ENCODE measurements around the gene PLEKHG5.
"Not testable (repeated sequence)": the region's sequence is repeated elsewhere in the genome, so short reads cannot be mapped to it uniquely, and the experiment has no call there.

PLEKHG5 gene

DNA sequence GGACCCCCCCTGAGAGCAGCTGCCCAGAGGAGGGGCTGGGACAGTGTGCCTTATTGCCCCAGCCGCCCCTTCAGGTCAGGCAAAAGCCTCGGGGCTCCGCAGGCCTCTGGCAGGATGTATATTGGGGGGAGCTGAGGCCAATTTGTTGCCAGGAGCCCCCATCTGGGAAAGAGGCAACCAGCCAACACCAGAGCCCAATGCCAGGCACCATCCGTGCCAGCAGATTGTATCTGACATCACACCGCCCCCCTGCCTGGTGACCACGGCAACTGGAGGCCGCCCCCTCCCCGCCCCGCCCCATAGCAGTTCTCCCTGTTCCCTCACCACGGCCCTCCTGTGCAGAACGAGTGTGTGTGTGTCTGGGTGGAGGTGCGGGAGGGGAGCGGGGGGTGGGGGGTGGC is 3.6 kb upstream of the PLEKHG5 start:
- Histone ChIP-seq H3F3A (ENCODE audit: insufficient read depth) (no peaks in the 10 kb centered on the region), H3K36me3 (ENCODE audit: low read length) (no peaks in the 10 kb centered on the region), H3K79me2 (ENCODE audit: insufficient read depth, low read length) (no peaks in the 10 kb centered on the region), H3K9ac (ENCODE audit: low read length) (no peak overlapping the region), H2AFZ (ENCODE audit: low read depth, low read length, severe bottlenecking) (no peak overlapping the region), H3K27me3 (ENCODE audit: low read length) (no peaks in the 10 kb centered on the region), H4K20me1 (ENCODE audit: low read depth, low read length) (no peaks in the 10 kb centered on the region), H3K4me2 (ENCODE audit: low read depth, low read length, poor library complexity, severe bottlenecking) (no peak overlapping the region), H3K27ac (ENCODE audit: low read depth, low read length) (no peak overlapping the region), H3K9me3 (ENCODE audit: insufficient read depth, low read length) (no peaks in the 10 kb centered on the region), H3K4me3 (ENCODE audit: insufficient read depth, low read length, poor library complexity, severe bottlenecking) (no peak overlapping the region), H3K9me2 (replicated peaks; ENCODE audit: insufficient read depth, low read length) (no peaks in the 10 kb centered on the region)
- TF ChIP-seq CTCF (IDR thresholded peaks at IDR 0.05; ENCODE audit: insufficient read depth, low read length, poor library complexity, severe bottlenecking) (no peak), EZH2phosphoT487 (conservative IDR thresholded peaks at IDR 0.05; ENCODE audit: low read length) (no peak)

- TF ChIP-seq EZH2phosphoT487 (conservative IDR thresholded peaks at IDR 0.05; ENCODE audit: low read length) (no peak), CTCF (IDR thresholded peaks at IDR 0.05; ENCODE audit: insufficient read depth, low read length, poor library complexity, severe bottlenecking) (no peak)
- H4K20me1 ChIP-seq (ENCODE audit: low read depth, low read length): no peaks in the 10 kb centered on the region
- H3K27me3 ChIP-seq (ENCODE audit: low read length): no peaks in the 10 kb centered on the region
- no peak overlapping the region for H3K4me2 ChIP-seq (ENCODE audit: low read depth, low read length, poor library complexity, severe bottlenecking)
- H2AFZ ChIP-seq (ENCODE audit: low read depth, low read length, severe bottlenecking): no peak overlapping the region
- H3K4me3 ChIP-seq (ENCODE audit: insufficient read depth, low read length, poor library complexity, severe bottlenecking): no peak overlapping the region
- H3K27ac ChIP-seq (ENCODE audit: low read depth, low read length): no peak overlapping the region
- no peaks in the 10 kb centered on the region for H3K9me3 ChIP-seq (ENCODE audit: insufficient read depth, low read length)
- H3K9me2 ChIP-seq (replicated peaks; ENCODE audit: insufficient read depth, low read length): no peaks in the 10 kb centered on the region
- H3K79me2 ChIP-seq (ENCODE audit: insufficient read depth, low read length): no peaks in the 10 kb centered on the region
- H3K36me3 ChIP-seq (ENCODE audit: low read length): no peaks in the 10 kb centered on the region
- H3F3A ChIP-seq (ENCODE audit: insufficient read depth): no peaks in the 10 kb centered on the region
- no peak overlapping the region for H3K9ac ChIP-seq (ENCODE audit: low read length)
These were observed 3.2 kb upstream of the PLEKHG5 start for GRCh38 chr1:6494627-6495026.

DNA sequence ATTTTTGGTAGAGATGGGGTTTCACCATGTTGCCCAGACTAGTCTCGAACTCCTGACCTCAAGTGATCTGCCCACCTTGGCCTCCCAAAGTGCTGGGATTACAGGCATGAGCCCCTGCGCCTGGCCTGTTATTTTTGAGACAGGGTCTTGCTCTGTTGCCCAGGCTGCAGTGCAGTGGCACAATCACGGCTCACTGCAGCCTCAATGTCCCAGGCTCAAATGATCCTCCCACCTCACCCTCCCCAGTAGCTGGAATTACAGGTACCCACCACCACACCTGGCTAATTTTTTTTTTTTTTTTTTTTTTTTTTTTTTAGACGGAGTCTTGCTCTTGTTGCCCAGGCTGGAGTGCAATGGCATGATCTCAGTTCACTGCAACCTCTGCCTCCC is 2.4 kb upstream of the PLEKHG5 start:
- H3K9me2 ChIP-seq (replicated peaks; ENCODE audit: insufficient read depth, low read length); H3K36me3 ChIP-seq (ENCODE audit: low read length); H2AFZ ChIP-seq (ENCODE audit: low read depth, low read length, severe bottlenecking); H3K4me3 ChIP-seq (ENCODE audit: insufficient read depth, low read length, poor library complexity, severe bottlenecking); H3K4me2 ChIP-seq (ENCODE audit: low read depth, low read length, poor library complexity, severe bottlenecking); H3K79me2 ChIP-seq (ENCODE audit: insufficient read depth, low read length); H4K20me1 ChIP-seq (ENCODE audit: low read depth, low read length); H3K9ac ChIP-seq (ENCODE audit: low read length); H3K9me3 ChIP-seq (ENCODE audit: insufficient read depth, low read length); H3F3A ChIP-seq (ENCODE audit: insufficient read depth); H3K27ac ChIP-seq (ENCODE audit: low read depth, low read length); H3K27me3 ChIP-seq (ENCODE audit: low read length): not testable (repeated sequence)

- H2AFZ ChIP-seq (ENCODE audit: low read depth, low read length, severe bottlenecking): no peak overlapping the region
- TF ChIP-seq EZH2phosphoT487 (conservative IDR thresholded peaks at IDR 0.05; ENCODE audit: low read length): no peak
- no peak for TF ChIP-seq CTCF (IDR thresholded peaks at IDR 0.05; ENCODE audit: insufficient read depth, low read length, poor library complexity, severe bottlenecking)
- no peaks in the 10 kb centered on the region for H4K20me1 ChIP-seq (ENCODE audit: low read depth, low read length)
- no peaks in the 10 kb centered on the region for H3K79me2 ChIP-seq (ENCODE audit: insufficient read depth, low read length)
- H3K4me3 ChIP-seq (ENCODE audit: insufficient read depth, low read length, poor library complexity, severe bottlenecking): no peak overlapping the region
- H3K9me2 ChIP-seq (replicated peaks; ENCODE audit: insufficient read depth, low read length): no peaks in the 10 kb centered on the region
- H3K27ac ChIP-seq (ENCODE audit: low read depth, low read length): no peak overlapping the region
- no peaks in the 10 kb centered on the region for H3K9me3 ChIP-seq (ENCODE audit: insufficient read depth, low read length)
- H3K36me3 ChIP-seq (ENCODE audit: low read length): no peaks in the 10 kb centered on the region
- H3K27me3 ChIP-seq (ENCODE audit: low read length): no peaks in the 10 kb centered on the region
- H3K9ac ChIP-seq (ENCODE audit: low read length): no peak overlapping the region
- no peaks in the 10 kb centered on the region for H3F3A ChIP-seq (ENCODE audit: insufficient read depth)
- no peak overlapping the region for H3K4me2 ChIP-seq (ENCODE audit: low read depth, low read length, poor library complexity, severe bottlenecking)
These were observed 499 bp upstream of the PLEKHG5 start for GRCh38 chr1:6491966-6492365.
